HL-60/S4 treated with phorbol 12-myristate 13-acetate at 8.2 ng/mL for 4 days and 3 days (cell line): ENCODE results near the gene CDR2.

Experiments used
- in situ Hi-C: fragments of 300-500 bp; cut with MboI; formaldehyde crosslinking; loops from 2 replicates; pipeline ENCODE4 v1.15.0; 2022; ENCODE audit warnings: low sequenced_read_pairs

Gene CDR2

GRCh38 chr16:22325598-22326368 lies 48.6 kb downstream of the CDR2 start:
- in situ Hi-C loops: no loop called here

GRCh38 chr16:22324787-22325597 lies 49.4 kb downstream of the CDR2 start:
- in situ Hi-C loops: no loop called here

DNA sequence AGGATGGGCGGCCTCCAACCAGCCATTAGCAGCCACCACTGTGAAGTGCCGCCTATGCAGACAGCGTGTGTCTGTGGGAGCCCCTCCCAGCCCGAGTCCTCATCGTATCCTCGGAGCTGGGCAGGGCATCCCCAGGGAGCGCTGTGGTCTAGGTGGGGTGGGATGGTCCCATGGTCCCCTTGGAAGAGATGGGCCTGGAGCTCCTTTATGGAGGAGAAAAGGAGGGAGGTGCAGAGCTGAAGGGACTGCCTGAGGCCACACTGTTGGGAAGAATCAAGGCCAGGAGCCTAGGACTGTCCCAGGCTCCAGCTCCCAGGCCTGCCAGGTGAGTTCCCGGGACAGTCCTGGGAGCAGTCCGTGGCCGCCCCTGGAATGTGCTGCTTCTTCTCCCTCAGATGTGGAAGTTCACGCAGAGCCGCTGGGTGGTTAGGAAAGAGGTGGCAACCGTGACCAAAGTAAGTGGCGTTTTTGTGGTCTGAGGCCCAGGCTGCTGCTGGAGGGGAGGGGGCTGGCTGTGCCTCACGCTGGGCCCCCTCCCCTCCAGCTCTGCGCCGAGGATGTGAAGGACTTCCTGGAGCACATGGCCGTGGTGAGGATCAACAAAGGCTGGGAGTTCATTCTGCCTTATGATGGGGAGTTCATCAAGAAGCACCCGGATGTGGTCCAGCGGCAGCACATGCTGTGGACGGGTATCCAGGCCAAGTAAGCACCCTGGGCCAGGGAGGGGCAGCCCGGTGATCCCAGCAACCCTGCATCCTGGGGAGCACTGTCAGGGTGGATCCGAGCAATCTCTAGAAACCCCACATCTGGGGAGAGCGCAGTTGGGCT lies 50.2 kb downstream of the CDR2 start:
- in situ Hi-C loops: no loop called here

DNA sequence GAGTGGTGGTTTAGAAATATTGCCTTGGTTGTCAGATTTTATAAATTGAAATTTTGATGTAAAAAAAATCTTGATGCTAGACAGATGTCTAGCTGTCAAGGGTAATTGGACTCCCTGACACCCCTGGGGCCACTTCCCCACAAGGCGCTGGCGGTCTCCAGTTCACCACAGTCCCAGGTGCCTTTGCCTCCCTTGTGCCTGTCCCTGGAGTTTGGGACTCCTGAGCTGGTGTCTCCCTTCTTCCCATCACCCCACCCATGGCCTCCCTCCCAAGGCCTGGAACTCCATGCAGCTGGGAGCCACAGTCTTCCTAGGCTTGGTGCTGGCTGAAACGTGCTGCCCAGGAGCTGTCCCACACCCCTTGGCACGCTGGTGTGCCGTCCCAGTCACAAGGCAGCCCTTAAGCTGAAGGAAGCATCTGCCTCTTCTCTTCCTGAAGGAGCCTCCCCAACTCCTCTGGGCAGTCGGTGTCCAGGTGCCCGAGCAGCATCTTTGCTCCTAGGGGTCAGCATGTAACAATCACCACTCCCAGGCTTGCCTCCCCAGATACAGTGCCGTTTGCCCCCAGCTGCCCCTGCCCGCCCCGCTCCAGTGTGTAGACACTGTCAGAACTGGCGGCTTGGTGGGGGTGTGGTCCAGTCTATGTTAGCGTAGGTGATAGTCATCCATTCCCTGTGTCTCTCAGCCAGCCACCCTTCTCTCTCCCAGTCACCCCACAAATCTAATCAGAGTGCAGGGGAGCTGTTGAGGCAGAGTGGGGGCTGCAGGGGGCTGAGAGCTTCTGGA lies 51.1 kb downstream of the CDR2 start:
- in situ Hi-C loops: no loop called here

DNA sequence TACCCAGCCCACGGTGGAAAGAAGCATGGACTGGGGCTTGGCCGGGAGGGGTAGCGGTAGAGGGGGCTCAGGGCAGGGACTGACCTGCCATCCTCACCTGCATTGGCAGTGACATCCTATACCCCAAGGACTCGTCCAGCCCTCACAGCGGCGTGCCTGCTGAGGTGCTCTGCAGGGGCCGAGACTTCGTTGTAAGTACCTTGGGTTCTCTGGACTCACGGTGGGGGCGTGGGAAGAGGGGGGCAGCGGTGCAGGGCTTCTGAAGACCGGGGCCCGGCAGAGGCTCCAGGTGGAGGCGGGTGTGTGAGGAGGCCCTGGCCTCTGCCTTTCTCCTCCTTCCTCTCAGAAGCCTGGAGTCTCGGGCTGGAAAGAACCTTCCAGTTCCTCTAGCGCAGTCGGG lies 51.7 kb downstream of the CDR2 start:
- in situ Hi-C loops: no loop called here

DNA sequence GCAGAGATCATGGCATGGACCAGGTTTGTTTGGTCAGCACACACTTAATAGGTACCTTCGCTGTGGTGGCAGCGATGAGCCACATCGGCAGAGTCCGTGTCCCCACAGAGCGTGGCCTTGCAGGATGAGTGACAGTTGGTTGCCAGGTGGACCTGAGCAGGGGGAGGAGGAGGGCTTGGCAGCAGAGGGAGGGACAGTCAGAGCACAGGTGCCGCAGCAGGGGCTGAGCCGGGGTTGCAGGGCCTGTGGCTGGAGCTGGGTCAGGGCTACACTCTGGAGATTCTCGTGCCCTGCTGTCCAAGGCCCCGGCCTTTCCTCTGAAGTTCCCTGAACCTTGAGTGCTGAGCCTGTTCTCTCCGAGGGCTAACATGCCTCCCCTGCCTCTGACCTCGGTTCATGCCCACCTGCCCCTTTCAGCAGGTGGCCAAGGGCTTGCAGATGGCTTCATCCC lies 52.4 kb downstream of the CDR2 start:
- in situ Hi-C loops: no loop called here

- in situ Hi-C loops: no loop called here
These were observed 52.9 kb downstream of the CDR2 start for GRCh38 chr16:22321340-22322001.

GRCh38 chr16:22320572-22321339 lies 53.7 kb downstream of the CDR2 start:
- in situ Hi-C loops: no loop called here

DNA sequence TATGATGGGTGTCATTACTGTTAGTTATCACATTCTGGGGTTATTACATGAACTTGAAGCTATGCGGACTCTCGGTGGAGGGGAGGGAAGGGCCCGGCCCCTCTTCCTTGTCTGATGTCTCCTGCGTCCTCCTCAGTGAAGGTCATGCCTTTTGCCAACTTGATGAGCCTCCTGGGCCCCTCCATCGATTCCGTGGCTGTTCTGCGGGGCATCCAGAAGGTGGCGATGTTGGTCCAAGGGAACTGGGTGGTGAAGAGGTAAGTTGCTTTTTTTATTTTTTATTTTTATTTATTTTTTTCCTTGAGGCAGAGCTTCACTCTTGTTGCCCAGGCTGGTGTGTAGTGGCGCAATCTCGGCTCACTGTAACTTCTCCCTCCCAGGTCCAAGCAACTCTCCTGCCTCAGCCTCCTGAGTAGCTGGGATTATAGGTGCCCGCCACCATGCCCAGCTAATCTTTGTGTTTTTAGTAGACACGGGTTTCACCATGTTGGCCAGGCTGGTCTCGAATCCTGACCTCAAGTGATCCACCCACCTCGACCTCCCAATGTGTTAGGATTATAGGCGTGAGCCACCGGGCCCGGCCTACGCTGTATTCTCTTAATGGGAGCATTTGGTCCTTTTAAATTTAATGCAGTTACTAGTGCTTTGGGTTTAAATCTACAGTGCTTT lies 55.6 kb downstream of the CDR2 start:
- in situ Hi-C loops: no loop called here

GRCh38 chr16:22317625-22318024 lies 56.8 kb downstream of the CDR2 start:
- in situ Hi-C loops: no loop called here

GRCh38 chr16:22317001-22317530 lies 57.4 kb downstream of the CDR2 start:
- in situ Hi-C loops: no loop called here

DNA sequence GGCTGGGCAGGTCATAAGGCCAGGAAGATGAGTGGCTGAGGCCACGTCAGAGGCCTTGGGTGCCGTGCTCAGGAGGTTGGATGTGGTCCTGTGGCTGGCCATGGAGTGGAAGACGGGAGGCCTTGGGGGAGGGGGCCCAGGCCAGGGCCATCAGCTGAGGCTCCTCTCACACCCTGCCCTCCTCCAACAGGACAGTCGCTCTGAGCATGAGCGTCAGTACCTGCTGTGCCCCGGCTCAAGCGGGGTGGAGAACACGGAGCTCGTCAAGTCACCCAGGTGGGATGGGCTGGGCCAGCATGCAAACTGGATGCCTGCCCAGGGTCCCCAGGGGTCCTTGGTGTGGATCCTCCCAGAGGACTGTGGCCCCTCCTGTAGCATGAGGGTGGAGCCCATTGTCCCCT lies 58.0 kb downstream of the CDR2 start:
- in situ Hi-C loops: no loop called here

DNA sequence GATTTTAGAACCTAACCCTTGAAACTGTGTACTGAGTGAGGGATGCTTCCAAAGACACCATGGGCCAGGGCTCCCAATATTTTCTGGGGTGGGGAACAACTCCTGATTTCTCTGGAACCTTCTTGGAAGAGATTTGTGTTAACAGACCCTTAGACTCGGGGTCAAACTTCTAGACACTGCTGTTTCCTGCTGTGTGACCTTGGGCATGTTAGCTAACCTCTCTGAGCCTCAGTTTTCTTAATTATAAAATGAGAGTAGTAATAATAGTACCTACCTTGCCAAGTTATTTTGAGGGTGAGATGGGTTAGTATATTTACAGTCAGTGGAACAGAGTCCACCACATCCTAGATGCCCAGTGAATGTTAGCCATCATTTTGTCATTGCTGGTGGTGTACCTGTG lies 58.4 kb downstream of the CDR2 start:
- in situ Hi-C loops: no loop called here

DNA sequence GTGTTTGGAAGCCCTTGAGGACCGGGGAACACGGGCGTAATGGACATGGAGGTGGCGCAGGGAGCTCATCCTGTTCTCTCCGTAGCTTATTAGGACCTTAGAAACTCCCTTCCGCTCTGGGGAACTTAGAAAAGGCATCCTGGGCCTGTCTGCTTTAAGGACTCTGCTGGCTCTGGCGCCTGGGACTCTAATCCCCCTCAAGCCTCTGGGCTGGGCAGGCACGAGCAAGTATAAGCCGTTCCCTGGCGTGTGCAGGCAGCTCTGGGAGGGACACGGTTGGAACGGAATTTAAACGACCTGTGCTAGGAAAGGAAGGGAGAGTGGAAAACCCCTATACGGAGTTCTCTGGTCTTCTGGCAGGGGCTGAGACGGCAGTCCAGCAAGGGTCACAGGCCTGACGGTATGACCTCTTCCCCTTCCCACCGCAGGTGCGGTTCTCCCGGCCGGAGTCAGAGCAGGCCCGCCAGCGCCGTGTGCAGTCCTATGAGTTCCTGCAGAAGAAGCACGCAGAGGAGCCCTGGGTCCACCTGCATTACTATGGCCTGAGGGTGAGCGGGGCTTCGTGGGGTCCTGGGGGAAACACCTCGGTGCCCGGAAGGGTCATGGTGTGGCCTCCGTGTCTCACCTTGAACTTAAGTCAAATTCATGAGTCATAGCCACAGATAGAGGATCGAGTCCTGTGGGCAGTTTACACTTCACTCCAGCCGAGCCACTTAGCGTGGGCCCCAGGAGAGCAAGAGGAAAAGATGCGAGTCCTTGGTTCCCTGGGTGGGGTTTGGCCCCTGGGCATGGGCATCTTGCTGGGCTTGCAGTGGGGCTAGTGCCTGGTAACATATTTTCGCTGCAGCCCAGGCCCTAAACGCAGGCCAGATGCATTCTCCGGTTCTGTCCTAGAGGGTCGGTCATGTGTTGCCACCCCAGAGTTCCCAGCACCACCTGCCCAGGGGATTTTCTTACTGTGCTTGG lies 59.5 kb downstream of the CDR2 start:
- in situ Hi-C loops: no loop called here

DNA sequence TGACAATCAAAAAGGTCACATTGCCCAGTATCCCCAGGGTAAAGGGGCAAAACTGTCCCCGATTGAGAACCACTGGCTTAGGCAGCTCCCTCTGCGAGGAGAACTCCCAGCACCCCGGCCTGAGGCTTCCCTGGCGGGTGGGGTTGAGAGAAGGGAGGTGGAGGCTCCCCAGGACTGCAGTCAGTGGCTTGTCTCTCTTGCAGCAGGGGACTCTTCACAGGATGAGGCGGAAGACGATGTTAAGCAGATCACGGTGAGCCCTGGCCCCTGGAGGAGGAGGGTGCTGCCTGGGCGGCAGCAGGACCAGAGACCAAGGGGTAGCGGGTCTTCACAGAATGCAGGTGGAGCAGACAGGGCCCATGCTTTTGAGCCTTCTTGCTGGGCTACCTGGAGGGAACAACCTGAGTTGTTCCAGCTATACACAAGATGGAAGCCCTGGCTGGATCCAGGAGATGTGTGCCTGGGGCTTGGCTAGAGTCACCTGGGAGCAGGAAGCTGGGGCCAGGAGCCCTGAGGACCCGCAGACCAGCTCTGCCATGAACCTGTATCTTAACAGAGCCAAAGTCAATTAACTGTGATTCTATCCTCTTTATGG lies 60.4 kb downstream of the CDR2 start:
- in situ Hi-C loops: no loop called here

DNA sequence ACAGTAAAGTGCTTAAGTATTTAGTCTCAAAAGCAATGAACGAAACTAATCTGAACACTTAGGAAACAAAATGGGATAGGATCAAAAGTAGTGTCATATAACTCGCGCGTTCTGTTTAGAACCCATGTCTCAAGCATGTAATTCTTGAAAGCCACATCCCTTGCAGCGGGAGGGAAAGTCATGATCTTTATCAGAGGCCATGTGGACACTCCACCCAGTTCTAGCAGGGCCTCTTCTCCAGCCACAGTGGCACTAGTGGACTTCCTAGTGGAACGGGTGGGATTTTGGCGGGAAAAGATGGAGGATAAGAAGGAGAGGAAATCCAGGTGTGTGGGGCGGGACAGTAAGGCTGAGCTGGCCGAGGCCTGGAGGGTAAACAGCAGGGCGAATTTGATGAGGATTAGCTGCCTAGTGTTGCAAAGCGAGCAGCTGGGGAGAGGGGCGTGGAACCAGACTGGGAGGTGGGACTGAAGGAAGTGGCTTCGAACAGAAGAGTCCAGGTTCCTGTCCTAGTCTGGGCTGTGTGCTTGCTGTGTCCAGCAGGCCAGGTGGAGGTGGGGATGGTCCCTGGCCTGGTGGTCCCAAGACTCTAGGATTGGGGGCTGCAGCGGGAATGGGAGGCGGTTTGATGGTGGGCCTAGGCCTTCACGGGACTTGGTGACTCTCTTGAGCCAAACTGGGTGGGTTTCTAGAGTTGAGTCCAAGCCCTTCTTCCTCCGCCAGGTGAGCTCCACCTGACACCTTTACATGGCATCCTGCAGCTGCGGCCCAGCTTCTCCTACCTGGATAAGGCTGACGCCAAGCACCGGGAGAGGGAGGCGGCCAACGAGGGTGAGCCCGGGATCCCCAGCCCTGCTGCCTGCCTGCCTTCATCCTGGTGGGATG lies 61.3 kb downstream of the CDR2 start:
- in situ Hi-C loops: no loop called here
